GM20431 (cell line): Measurements from ENCODE around the gene MEAK7.

ENCODE experiments used
- in situ Hi-C: fragments of 300-500 bp; cut with MseI, MboI; formaldehyde crosslinking; loops from one replicate; pipeline ENCODE4 v1.15.0; 2020; ENCODE audit warnings: low sequenced_read_pairs; ENCODE audit not compliant: unreplicated experiment

Gene MEAK7

GRCh38 chr16:84534815-84535214 lies 30.4 kb upstream of the MEAK7 start:
- in situ Hi-C loops, result no loop called here

- in situ Hi-C loops, result no loop called here
Observed at GRCh38 chr16:84532855-84533486, 28.5 kb upstream of the MEAK7 start.

- in situ Hi-C loops, result no loop called here
Observed at GRCh38 chr16:84532291-84532724, 27.8 kb upstream of the MEAK7 start.

GRCh38 chr16:84531671-84532111 lies 27.2 kb upstream of the MEAK7 start:
- in situ Hi-C loops, result no loop called here

GRCh38 chr16:84530590-84530989 lies 26.1 kb upstream of the MEAK7 start:
- in situ Hi-C loops, result no loop called here

GRCh38 chr16:84529607-84530006 lies 25.1 kb upstream of the MEAK7 start:
- in situ Hi-C loops, result no loop called here

- in situ Hi-C loops, result no loop called here
Observed at GRCh38 chr16:84528322-84528721, 23.9 kb upstream of the MEAK7 start.

- in situ Hi-C loops, result no loop called here
Observed at GRCh38 chr16:84527532-84528269, 23.2 kb upstream of the MEAK7 start.

- in situ Hi-C loops, result no loop called here
Observed at GRCh38 chr16:84526794-84527531, 22.5 kb upstream of the MEAK7 start.

- in situ Hi-C loops, result loop anchor here (25.0 kb wide), 1 partner anchor 212 kb away; no protein-coding TSS in a partner anchor
Observed at GRCh38 chr16:84524941-84525581, 20.6 kb upstream of the MEAK7 start.

- in situ Hi-C loops, result loop anchor here (25.0 kb wide), 1 partner anchor 213 kb away; no protein-coding TSS in a partner anchor
Observed at GRCh38 chr16:84524346-84524920, 20.0 kb upstream of the MEAK7 start.

- in situ Hi-C loops, result loop anchor here (25.0 kb wide), 1 partner anchor 216 kb away; no protein-coding TSS in a partner anchor
Observed at GRCh38 chr16:84521497-84521770, 17.0 kb upstream of the MEAK7 start.

GRCh38 chr16:84520725-84521496 lies 16.5 kb upstream of the MEAK7 start:
- in situ Hi-C loops, result loop anchor here (25.0 kb wide), 1 partner anchor 216 kb away; no protein-coding TSS in a partner anchor

- in situ Hi-C loops, result loop anchor here (25.0 kb wide), 1 partner anchor 217 kb away; no protein-coding TSS in a partner anchor
Observed at GRCh38 chr16:84519855-84520254, 15.4 kb upstream of the MEAK7 start.

GRCh38 chr16:84518804-84519341 lies 14.4 kb upstream of the MEAK7 start:
- in situ Hi-C loops, result loop anchor here (25.0 kb wide), 1 partner anchor 218 kb away; no protein-coding TSS in a partner anchor

- in situ Hi-C loops, result loop anchor here (25.0 kb wide), 1 partner anchor 219 kb away; no protein-coding TSS in a partner anchor
Observed at GRCh38 chr16:84518220-84518619, 13.8 kb upstream of the MEAK7 start.

- in situ Hi-C loops, result loop anchor here (25.0 kb wide), 1 partner anchor 220 kb away; no protein-coding TSS in a partner anchor
Observed at GRCh38 chr16:84517366-84517765, 12.9 kb upstream of the MEAK7 start.
